PC-9 (cell line): ENCODE data around the gene AKR7A2. TPM values are rescaled to one million over a fixed set of nuclear protein-coding genes. Genes with fewer than 3 reads are reported as not detected.

Source experiments
- BruUV-seq: library from RNA; stranded (reverse); fragments of 400-500 nt; replicated peaks from 2 replicates; lab custom pipeline; 2021; lab: Mats Ljungman, UMichigan
- CTCF ChIA-PET: fragments of 300-600 bp; sonication (Branson Sonifier 250); formaldehyde crosslinking; loops from one replicate; lab custom pipeline; 2022; ENCODE audit warnings: antibody characterized with exemption; lab: Charles Lee
- POLR2A ChIA-PET: fragments of 300-600 bp; sonication (Branson Sonifier 250); formaldehyde crosslinking; loops from one replicate; lab custom pipeline; 2022; ENCODE audit warnings: antibody characterized with exemption; ENCODE audit not compliant: unreplicated experiment; lab: Charles Lee
- DNase-seq, 2 experiments: peaks; one replicate each; pipeline versions ENCODE4 v3.0.0 to v3.0.0-alpha.2; 2015 to 2022; ENCODE audit warnings: mixed read lengths in 1 of 2
- H2AFZ ChIP-seq: fragments of 200-600 bp; sonication (generic); 2 replicates; pipeline ENCODE4 v1.8.1; 2017; ENCODE audit warnings: antibody characterized with exemption
- H3F3A ChIP-seq: fragments of 200-600 bp; sonication (generic); 2 replicates; pipeline ENCODE4 v1.8.1; 2017; ENCODE audit warnings: antibody characterized with exemption, mild to moderate bottlenecking, low read depth; ENCODE audit not compliant: insufficient read depth
- H3K27ac ChIP-seq: fragments of 200-600 bp; sonication (generic); 2 replicates; pipeline ENCODE4 v1.6.1; 2016; ENCODE audit warnings: mixed run types
- H3K27me3 ChIP-seq: fragments of 200-600 bp; sonication (generic); 2 replicates; pipeline ENCODE4 v1.6.1; 2016; ENCODE audit warnings: low read depth, mixed run types; ENCODE audit not compliant: insufficient read depth
- H3K36me3 ChIP-seq: fragments of 200-600 bp; sonication (generic); 2 replicates; pipeline ENCODE4 v1.6.1; 2016; ENCODE audit warnings: low read depth, mixed run types
- H3K4me1 ChIP-seq: fragments of 200-600 bp; sonication (generic); replicated peaks from 2 replicates; pipeline ENCODE4 v1.6.1; 2016; ENCODE audit warnings: mixed run types; ENCODE audit not compliant: insufficient read depth
- H3K4me2 ChIP-seq: fragments of 200-600 bp; sonication (generic); 2 replicates; pipeline ENCODE4 v1.6.1; 2017; ENCODE audit warnings: mixed run types
- H3K4me3 ChIP-seq: fragments of 200-600 bp; sonication (generic); 2 replicates; pipeline ENCODE4 v1.6.1; 2016; ENCODE audit warnings: mixed run types
- H3K79me2 ChIP-seq: fragments of 200-600 bp; sonication (generic); 2 replicates; pipeline ENCODE4 v1.6.1; 2017; ENCODE audit warnings: low read depth, mixed run types
- H3K9me2 ChIP-seq: fragments of 200-600 bp; sonication (generic); 2 replicates; pipeline ENCODE4 v1.8.1; 2017; ENCODE audit warnings: mild to moderate bottlenecking; ENCODE audit not compliant: insufficient read depth
- H3K9me3 ChIP-seq: fragments of 200-600 bp; sonication (generic); 2 replicates; pipeline ENCODE4 v1.8.1; 2016; ENCODE audit warnings: low read depth; ENCODE audit not compliant: insufficient read depth
- H4K20me1 ChIP-seq: fragments of 200-600 bp; sonication (generic); 2 replicates; pipeline ENCODE4 v1.8.1; 2017; ENCODE audit not compliant: insufficient read depth
- EZH2 ChIP-seq: fragments of 200-600 bp; sonication (generic); IDR thresholded peaks from 2 replicates; pipeline ENCODE4 v1.8.0; 2017; ENCODE audit warnings: antibody characterized with exemption, low read depth
- intact Hi-C: fragments of 100-400 bp; cut with micrococcal nuclease; formaldehyde crosslinking; loops from one replicate; pipeline ENCODE4 v1.10.0; 2022; ENCODE audit not compliant: unreplicated experiment
- total RNA-seq: library from RNA; stranded (reverse); gene quantifications from 2 replicates; pipeline ENCODE4 v1.2.3, GENCODE V29; 2021
- TF ChIP-seq, protein P1 (sequence below): fragments of 200-600 bp; sonication (generic); conservative IDR thresholded peaks from 2 replicates; pipeline ENCODE4 v1.6.1; 2017; ENCODE audit warnings: mixed run types, antibody characterized with exemption, mild to moderate bottlenecking, moderate library complexity

The AKR7A2 gene
- total RNA-seq, 1 experiment from 2014 or later, result 79.6 TPM

DNA sequence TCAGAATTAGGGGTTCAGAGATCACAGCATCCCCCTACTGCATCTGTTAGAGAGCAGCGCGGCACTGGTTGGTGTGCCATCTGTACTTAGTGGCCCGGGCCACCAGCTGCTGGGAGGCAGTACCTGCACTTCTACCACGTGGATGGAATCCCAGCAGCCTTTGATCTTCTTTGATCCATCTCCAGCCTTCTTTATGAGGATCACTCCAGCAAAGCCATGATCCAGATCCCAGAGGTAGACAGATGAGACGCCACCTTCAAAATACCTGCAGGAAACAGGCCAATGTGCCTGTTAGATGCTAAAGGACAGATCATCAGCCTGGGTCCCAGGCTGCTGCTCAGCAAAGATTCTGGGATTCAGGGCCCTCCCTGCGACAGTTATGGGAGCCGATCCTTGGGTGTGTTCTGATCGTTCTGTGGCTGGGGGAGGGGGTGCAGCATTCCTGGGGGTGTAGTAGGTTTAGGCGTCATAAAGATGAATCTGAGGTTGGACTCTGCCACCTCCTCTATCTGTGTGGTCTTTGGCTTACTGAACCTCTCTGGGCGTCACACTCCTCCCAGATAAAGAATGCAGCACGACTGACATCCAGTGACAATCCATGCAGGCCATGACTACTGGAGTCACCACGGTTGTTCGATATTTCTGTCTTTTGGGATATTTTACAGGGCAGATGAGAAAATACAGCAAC lies 45.5 kb upstream of the AKR7A2 start:
- Histone ChIP-seq H3K27me3 (no peaks in the 10 kb centered on the region), H3K4me1 (no peaks in the 10 kb centered on the region), H3K79me2 (no peaks in the 10 kb centered on the region), H3K4me3 (no peak overlapping the region), H4K20me1 (no peaks in the 10 kb centered on the region), H3K9me2 (no peaks in the 10 kb centered on the region), H3F3A (no peaks in the 10 kb centered on the region), H3K4me2 (no peak overlapping the region), H3K27ac (no peak overlapping the region), H3K9me3 (no peaks in the 10 kb centered on the region), H2AFZ (no peak overlapping the region), H3K36me3 (no peaks in the 10 kb centered on the region)
- intact Hi-C loops, result no loop called here
- no TSS peak for BruUV-seq
- DNase-seq, result no peak
- POLR2A ChIA-PET, result no interaction called here
- TF ChIP-seq, protein P1, sequence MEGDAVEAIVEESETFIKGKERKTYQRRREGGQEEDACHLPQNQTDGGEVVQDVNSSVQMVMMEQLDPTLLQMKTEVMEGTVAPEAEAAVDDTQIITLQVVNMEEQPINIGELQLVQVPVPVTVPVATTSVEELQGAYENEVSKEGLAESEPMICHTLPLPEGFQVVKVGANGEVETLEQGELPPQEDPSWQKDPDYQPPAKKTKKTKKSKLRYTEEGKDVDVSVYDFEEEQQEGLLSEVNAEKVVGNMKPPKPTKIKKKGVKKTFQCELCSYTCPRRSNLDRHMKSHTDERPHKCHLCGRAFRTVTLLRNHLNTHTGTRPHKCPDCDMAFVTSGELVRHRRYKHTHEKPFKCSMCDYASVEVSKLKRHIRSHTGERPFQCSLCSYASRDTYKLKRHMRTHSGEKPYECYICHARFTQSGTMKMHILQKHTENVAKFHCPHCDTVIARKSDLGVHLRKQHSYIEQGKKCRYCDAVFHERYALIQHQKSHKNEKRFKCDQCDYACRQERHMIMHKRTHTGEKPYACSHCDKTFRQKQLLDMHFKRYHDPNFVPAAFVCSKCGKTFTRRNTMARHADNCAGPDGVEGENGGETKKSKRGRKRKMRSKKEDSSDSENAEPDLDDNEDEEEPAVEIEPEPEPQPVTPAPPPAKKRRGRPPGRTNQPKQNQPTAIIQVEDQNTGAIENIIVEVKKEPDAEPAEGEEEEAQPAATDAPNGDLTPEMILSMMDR, result no peak
- no peak for TF ChIP-seq EZH2
- CTCF ChIA-PET, result no interaction called here

DNA sequence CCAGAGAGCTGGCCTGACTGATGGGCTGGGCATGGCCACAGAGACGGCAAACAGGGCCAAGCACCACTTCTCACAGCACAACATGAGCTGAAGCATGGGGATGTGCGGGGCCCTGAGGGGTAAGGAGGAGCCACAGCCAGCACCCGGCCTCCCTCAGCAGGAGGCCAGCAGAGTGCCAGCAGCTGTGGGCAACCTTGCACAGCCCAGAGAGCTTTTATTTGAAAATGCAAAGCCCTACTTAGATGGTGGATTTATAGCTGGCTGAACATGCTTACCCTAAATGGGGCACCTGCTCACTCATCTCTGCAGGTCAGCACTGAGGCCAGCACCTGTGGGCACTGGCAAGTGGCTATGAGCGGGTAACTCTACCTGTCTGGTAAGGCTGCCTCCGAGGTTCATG lies 44.3 kb upstream of the AKR7A2 start:
- POLR2A ChIA-PET, result no interaction called here

DNA sequence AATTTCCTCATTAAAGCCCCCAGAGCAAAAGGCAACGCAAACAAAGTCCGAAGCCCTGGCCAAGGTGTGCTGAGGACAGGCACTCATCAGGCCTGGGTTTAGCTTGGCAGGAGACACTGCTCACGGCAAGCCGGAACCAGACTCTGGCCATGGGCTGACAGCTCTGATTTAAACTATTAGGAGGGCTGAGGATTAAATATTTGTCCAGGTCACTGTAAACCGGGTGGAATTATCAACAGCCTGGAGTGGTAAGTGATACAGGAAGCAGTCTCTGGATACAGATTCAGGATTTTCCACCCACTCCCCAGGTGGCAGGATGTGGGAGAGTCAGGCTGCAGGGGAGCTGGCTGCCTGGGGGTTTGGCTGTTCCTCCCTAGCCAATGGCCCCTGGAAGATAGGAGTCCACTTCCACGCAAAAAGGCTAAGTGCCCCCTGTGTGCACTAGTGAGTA lies 42.6 kb upstream of the AKR7A2 start:
- no peak overlapping the region for H3K4me3 ChIP-seq
- no peak for TF ChIP-seq EZH2
- TF ChIP-seq, protein P1, result no peak
- CTCF ChIA-PET, result no interaction called here
- no peaks in the 10 kb centered on the region for H3F3A ChIP-seq
- H3K9me3 ChIP-seq, result no peaks in the 10 kb centered on the region
- H4K20me1 ChIP-seq, result no peaks in the 10 kb centered on the region
- H3K4me2 ChIP-seq, result no peak overlapping the region
- no TSS peak for BruUV-seq
- no peaks in the 10 kb centered on the region for H3K4me1 ChIP-seq
- no peaks in the 10 kb centered on the region for H3K27me3 ChIP-seq
- no peaks in the 10 kb centered on the region for H3K79me2 ChIP-seq
- no peak for DNase-seq
- H2AFZ ChIP-seq, result no peak overlapping the region
- intact Hi-C loops, result no loop called here
- H3K27ac ChIP-seq, result no peak overlapping the region
- H3K9me2 ChIP-seq, result no peaks in the 10 kb centered on the region
- POLR2A ChIA-PET, result no interaction called here
- H3K36me3 ChIP-seq, result no peaks in the 10 kb centered on the region

More for the DNA sequence above, 44.3 kb upstream of the AKR7A2 start:
- H2AFZ ChIP-seq, result no peak overlapping the region
- H3K79me2 ChIP-seq, result no peaks in the 10 kb centered on the region
- H3K4me1 ChIP-seq, result no peaks in the 10 kb centered on the region
- no peak overlapping the region for H3K27ac ChIP-seq
- no peak for DNase-seq
- TF ChIP-seq EZH2, result no peak
- intact Hi-C loops, result no loop called here
- no peaks in the 10 kb centered on the region for H4K20me1 ChIP-seq
- H3K36me3 ChIP-seq, result no peaks in the 10 kb centered on the region
- H3K4me2 ChIP-seq, result no peak overlapping the region
- no peaks in the 10 kb centered on the region for H3F3A ChIP-seq
- H3K27me3 ChIP-seq, result no peaks in the 10 kb centered on the region
- CTCF ChIA-PET, result no interaction called here
- no peaks in the 10 kb centered on the region for H3K9me2 ChIP-seq
- no TSS peak for BruUV-seq
- no peak overlapping the region for H3K4me3 ChIP-seq
- no peaks in the 10 kb centered on the region for H3K9me3 ChIP-seq
